Superior temporal gyrus (tissue), 1 donor: ENCODE measurements around the gene DCLK2.

Source experiments
- DNase-seq: peaks from one replicate; pipeline ENCODE4 v3.0.0-alpha.2; 2016; ENCODE audit errors: extremely low spot score

The DCLK2 gene

DNA sequence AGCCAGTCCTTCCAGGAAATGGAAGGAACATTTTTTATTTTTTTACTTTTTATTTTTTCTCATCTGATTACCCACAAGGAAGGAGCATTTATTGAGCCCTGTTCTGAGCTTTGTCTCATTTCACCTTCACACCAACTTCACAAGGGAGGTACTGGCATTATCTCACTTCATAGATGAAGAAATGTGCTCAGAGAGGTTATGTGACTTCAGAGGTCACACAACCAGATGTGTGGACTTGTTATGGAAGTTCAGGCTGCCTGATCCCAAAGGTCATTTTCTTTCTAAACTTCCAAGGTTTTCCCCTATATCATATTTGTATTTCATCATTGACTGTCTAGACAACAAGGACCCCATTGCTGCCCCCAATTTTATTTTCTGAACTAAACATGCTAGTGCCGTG lies 160.3 kb downstream of the DCLK2 start:
- DNase-seq, result no peak

DNA sequence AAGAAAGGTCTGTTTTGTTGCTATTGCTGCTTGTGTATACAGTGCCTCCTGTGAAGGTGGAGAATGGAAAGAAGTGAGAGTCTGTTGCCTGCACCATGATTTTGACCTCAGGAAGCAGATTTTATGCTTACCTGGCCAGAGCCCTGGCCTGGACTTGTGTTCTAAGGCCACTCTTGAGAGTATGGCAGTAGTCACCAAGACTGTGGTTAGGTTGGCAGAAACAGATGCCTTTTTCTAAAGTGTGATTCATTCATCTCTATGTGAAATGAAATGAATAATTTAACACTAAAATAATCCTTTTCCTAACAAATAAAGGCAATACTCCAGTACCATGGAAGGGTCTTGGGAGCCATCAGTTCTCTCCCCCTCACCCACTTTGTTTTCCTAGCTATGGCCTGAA lies 161.8 kb downstream of the DCLK2 start:
- no peak for DNase-seq

DNA sequence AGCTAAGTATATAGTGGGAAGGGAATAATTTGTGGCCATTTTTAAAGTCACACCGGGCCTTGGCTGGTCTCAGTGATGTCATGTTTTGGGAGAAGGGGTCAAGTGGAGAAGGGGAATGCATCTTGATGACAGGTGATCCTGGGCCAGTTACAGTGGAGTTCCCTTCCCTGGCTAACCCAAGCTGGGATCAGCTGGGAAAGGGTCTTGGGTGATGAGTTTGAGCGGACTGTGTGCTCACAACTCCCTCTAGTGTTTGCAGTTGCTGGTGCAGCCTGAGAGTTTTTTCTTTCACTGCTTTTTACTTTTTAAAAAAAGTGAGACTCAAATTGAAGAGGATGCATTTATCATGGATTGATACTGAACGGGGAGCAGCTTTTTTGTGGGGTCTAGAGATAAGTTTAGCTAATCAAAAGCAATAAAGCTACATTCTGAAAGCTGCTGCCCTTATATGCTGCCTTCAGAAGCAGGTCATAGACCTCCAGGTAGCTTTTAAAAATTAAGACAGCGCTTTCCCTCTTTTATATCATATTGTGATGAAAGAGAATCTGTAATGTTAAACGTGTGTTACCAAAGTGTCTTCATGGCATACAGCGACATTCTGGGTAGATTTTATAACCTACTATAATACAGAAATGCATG lies 164.7 kb downstream of the DCLK2 start:
- peak; percentile 79 for DNase-seq

DNA sequence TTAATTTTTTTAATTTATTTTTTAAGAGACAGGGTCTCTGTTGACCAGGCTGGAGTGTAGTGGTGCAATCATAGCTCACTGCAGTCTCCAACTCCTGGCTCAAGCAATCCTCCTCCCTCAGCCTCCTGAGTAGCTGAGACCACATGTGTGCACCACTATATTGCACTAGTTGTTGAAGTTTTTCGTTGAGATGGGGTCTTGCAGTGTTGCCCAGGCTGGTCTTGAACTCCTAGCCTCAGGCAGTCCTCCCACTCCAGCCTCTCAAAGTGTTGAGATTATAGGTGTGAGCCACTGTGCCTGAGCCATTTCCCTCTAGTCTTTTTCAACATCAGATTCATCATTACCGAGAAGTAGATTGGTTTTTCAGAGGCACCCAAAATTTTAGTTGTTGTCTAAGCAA lies 165.7 kb downstream of the DCLK2 start:
- no peak for DNase-seq

DNA sequence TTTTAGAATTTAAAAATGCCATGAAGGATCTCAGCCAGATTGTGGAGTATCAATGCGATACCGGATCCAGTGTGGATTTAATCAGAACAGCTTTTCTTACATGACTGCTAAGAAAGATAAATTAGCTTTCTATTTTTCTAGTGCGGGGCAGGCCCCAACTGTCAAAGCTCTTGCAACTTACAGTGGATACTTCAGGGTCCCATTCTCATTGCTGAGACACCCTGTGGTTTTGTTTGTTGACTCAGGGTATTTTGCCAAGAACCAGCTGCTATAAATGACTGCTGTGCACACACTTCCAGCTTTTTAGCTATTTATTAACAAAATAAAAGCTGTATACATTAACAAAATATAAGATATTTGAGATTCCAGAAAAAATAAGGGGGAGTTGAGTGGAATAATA lies 166.4 kb downstream of the DCLK2 start:
- DNase-seq, result no peak

DNA sequence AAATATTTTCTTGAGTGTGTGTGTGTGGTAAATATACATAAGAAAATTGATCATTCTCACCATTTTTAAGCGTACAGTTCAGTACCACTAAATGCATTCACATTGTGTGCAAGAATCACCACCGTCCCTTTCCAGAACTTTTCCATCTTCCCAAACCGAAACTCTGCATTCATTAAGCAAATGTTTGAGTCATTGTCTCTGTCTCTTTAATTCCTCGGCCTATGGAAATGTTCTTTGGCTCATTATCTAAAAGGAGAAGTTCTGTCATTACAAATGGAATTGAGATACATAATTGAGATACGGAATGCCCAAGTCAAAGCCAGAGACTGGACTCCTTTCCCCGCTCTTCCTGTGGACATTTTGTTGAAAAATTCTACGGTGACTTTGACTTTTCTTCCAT lies 168.9 kb downstream of the DCLK2 start:
- DNase-seq, result no peak

DNA sequence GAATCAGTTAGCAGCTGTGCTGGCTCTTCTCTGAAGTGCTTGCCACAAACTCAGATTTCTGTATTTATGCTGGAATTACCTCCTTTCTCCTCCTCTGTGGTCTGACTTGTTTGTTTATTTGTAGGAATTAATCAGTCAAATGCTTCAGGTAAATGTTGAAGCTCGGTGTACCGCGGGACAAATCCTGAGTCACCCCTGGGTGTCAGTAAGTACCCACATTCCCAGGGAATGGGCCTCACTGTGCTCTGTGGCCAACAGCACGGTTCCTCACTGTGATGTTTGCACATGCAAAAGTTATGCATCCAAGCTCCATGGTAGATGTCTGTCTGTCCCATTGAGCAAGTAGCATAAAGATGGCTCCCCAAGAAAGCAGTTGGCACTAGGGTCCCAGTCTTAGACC lies 169.9 kb downstream of the DCLK2 start:
- DNase-seq, result no peak

DNA sequence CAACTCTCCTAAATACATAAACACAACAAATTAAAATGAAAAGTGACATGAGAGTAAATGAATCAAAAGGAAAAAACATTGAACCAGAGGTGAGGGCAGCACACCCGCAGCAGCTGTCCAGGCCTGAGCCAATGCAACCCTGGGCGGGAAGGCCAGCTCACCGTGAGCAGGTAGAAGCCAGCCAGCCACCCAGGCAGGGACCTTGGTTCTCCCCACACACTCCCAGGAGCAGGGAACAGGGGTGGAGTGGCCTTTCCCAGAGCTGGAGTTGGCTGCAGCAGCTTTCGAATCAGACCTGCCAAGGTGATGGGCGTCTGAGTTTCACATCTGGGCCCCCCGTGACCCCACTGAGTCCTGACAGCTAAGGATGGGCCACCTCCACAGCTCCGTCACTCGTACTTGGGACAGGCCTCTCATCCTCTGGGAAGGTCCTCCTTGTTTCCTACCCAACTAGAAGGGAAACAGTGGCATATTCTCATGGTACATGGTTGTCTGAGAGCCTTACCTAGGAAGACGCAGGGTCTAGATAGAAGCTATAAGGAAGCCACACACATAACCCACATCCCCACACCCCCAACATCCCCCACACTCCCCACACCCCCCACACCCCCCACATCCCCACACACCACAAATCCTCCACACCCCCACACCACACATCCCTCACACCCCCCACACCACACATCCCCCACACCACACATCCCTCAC lies 172.2 kb downstream of the DCLK2 start:
- no peak for DNase-seq

DNA sequence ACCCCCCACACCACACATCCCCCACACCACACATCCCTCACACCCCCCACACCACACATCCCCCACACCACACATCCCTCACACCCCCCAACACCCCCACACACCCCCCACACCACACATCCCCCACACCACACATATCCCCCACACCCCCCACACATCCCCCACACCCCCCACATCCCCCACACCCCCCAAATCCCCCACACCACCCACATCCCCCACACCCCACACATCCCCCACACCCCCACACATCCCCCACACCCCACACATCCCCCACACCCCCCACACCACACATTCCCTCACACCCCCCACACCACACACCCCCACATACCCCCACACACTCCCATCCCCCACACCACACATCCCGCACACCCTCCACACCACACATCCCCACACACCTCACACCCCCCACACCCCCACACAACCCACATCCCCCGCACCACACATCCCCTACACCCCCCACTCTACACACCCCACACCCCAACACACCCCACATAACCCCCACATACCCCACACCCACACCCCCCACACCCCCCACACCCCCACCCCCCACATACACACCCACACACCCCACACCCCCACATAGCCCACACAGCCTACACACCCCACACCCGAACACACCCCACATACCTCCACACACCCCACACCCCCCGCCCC lies 172.9 kb downstream of the DCLK2 start:
- no peak for DNase-seq

DNA sequence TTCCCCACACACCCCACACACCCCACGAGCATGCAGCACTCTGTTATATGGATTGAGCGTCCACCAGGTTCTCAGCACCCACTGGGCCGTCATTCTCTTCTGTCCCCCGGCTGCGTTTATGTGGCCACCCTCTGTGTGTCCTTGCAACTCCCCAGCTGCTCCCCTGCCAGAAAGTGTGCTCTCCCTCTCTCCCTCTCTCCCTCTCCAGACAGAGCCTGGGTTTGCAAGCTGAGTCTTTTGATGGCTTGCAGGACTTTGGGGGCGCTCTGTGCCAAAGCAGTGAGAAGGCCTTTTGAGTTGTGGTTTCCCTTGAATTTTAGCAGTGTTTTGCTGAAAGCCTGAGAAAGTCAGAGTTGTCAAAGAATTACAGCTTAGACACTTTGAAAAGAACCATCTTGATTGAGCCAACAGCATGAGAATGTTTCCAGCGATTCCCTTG lies 173.5 kb downstream of the DCLK2 start:
- DNase-seq, result no peak

DNA sequence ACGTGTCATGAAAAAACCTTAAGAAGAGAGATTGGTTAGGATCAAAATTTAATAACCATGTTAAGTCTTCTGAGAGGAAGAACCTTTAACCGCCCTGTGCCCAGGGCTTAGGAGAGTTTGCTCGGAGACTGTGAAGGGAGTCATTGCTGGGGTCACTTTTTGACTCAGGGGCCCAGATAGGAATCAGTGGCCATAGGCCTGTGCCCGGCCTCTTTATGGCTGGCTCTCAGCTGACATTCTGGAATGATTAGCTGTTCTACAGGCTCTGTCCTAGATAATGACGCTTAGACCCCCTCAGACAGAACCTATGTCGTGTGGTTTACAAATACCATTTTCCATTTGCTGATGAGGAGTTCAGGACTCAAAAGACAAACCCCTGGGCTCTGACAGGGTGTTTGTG lies 174.1 kb downstream of the DCLK2 start:
- no peak for DNase-seq

DNA sequence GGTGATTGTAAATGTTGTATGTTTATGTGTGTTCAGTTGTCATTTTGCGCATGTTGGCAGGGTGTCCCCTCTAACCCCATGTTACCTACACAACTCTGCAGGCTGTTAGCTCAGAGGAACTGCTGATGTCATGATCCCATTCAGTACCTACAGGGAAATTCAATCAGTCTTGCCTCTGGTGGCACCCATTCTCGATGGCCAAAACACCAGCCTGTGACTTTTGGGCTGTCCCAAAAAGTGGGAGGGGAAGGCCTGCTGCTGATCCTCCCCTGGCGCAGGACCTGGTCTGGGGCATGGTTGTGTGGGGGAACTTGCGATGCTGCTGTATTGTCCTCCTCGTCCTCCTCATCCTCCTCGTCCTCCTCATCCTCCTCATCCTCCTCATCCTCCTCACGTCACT lies 174.5 kb downstream of the DCLK2 start:
- DNase-seq, result no peak

DNA sequence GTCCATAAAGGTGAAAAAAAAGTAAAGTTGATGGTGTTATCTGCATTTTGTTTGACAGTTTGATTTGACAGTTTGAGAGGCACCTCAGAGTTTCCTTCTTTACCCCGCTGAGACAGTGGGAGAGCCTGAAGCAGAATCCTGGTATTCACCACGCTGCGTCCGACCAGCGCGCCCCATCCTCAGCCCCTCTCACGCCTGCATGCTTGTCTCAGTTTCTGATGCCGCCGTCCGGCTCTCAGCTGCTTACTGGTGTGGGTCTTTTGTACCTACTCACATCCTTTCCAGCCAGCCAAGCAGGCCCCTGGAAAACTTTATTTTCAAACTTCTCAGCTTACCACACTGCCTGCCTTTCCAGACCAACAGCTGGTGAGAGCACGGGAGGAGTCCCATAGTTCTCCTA lies 175.2 kb downstream of the DCLK2 start:
- DNase-seq, result no peak

DNA sequence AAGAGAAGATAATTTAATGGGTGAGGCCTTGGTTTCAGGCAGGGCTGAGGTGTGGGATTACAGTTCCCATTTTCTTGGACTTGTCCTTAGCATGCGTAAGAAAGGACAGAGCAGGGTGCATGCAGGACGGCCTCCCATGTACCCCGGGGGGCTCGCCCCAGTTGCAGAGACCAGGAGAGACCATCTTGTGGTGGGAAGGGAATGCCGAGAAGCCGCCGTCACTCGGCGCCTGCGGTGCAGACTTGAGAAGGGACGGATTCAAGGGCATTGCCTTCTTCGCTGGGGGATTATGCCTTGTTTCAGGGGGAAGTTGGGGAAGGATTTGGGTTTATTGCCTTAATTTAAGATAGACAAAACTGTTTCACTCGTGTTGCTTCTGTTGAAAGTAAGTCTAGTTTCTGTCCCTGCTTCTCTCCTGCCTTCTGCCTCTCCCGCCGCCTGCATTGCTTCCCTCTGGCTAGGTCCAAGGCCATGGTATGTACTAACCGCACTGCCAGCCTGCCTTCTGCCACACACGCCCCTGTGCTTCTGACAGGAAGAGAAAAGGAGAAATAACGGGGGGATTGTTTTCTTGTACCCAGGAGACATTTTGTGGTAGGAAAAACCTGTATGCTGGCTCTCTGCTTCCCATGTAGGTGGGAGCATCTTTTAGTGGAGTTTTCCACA lies 175.9 kb downstream of the DCLK2 start:
- DNase-seq, result no peak

DNA sequence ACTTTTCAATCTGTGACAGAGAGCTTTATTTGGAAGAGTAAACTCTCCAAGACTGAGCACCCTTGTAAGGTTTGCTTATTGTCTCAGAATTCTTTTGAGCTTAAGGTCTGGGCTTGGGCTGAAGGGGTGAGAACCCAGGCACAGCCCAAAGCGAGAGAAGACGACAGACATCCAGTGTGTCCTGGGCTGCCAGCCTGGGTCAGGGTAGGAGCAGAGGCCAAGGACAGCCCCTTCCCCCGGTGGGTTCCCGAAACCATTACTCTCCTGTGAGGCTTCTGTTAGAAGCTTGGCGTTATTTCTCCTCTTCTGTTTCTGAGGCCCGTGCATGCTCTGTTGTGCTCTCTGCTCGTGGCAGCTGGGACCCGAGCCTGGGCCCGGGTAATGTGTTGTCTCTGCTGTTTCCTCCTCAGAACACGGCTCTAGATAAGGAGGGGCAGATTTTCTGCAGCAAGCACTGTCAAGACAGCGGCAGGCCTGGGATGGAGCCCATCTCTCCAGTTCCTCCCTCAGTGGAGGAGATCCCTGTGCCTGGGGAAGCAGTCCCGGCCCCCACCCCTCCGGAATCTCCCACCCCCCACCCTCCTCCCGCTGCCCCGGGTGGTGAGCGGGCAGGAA lies 177.5 kb downstream of the DCLK2 start:
- no peak for DNase-seq

DNA sequence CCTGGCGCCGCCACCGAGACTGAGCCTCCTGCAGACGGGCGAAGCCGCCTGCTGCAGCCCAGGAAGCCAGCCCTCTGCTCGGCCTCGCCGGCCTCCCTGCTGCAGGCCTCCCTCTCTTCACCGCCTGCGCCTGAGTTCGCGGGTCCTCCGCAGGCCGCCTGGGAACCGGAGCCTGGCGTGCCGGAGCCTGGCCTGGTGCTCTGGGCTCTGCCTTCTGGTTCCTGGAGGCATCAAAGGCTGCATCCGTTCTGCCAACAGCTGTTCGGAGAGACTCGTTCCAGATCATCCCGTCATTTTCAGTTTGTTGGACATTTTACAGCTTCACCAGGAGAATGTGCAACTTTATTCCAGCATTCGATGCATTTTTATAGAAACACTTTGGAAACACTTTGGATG lies 178.0 kb downstream of the DCLK2 start:
- no peak for DNase-seq

DNA sequence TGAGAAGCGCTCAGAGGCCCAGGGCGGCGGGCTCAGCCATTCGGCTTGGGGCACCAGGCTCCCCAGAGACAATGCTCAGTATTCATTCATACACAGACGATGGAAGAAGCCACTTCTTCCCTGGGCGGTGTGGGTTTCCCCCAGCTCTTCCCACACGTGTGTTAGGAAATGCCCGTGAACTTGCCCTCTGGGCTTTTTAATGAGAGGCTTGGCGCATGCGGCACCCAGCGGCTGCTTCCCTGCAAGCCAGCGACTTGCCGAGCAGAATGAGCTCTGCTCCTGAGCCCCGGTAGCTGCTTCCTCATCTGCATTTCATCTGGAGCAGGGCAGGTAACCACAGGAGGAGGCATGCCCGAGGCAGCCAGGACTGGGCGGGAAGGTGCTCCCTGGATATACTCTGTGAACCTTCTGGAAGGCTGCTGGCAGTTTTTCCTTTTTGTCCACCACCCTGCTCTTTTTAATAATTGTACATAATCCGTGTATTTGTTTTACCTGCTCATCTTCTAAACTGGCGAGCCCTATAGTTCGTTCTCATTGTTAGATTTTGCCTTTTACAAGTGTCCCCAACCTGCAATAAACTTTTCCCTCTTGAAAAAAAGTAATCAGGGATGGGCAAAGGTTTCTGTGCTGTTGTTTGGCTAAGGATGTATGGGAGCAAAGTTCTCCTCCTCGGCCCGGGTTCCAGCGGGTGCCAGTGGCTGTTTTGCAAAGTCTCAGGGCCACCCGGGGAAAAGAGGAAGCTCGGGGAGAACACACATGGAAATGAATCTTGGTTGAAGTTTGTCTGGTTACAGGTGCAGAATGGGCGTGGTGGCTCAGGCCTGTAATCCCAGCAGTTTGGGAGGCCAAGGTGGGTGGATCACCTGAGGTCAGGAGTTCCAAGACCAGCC lies 178.8 kb downstream of the DCLK2 start:
- no peak for DNase-seq

DNA sequence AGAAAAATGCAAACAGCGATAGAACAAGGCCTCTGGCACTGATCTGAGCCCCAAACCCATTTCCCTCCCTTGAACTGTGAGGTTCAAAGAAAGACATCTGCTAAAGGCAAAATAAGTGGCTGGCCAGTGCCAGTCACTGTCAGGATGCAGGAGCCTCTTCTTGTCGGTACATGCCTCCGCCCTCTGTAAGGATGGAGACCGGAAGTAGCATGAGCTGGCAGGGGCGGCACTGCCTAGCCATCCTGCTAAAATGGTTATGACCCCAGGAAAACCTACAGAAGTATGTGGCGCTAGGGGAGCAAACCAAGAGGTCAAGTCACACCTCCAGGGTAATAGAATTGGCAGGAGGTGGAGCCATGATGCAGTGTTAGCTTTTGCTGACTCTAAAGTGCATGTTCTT lies 180.3 kb downstream of the DCLK2 start:
- no peak for DNase-seq

DNA sequence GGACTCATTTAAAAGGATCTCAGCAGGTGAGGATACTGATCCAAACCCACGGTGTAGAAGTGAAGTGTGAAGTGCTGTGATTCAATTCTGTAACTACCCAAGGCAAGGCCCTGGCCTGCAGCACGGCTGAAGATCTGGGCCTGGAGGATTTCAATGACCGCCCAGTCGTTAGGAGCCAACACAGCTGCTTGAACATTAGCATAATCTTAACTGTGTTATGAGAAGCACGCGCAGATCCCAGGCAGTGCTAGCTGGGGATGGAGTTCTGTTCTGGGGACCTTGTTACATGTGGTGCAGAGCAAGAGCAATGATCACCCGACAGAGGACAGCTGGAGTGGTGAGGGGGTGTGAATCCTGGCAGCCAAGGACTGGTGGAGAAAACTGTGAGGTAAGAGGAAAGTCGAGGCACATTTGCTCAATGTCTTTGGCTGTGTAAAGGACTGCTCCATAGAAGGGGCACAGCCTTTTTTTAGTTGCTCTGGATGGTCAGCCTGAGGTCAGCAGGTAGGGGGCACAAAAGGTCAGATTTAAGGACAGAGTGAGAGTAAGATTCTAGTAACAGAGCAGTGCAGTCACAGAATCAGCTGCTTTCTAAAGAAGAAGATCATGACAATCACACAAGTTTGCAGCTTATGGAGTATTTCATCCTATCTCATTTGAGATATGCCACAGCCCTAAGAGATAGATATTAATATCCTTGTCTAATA lies 181.8 kb downstream of the DCLK2 start:
- no peak for DNase-seq

DNA sequence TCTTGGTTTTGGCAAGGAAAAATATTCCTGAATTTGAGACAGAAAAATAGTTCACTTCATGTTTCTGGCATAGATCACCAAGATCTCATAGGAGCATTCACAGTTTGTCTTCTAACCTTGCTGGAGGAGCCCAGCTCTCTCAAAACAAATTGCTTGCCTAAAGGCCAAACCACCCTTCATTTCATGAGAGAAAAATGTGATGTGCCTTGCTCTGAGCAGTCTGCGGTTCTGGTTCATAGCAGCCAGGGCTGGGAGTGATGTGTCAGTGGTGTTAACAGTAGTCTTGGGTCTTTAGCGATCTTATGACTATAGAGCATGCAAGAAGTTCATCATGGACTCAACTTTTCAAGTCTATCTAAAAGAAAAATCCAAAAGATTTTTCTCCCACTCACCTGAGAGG lies 183.3 kb downstream of the DCLK2 start:
- DNase-seq, result no peak

DNA sequence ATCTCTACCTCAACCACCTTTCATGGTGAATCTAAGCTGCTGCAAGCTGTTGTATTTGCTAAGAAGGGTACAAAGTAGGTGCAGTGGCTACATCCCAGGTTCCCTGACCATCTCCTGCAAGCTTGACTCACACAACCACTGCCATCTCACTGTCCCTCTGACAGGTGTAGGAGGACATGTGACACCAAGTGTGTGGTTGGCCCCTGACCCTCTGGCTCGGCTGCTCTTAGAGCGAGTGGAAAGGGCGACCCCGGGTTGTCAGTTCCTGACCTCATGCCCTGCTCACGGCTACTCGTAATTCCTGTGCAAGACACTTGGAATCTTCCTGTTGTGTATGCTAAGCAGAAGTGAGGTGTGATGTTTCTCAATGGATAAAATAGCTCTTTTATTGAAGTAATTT lies 184.4 kb downstream of the DCLK2 start:
- no peak for DNase-seq
